HG03558 (cell line): ENCODE results near the gene TMEM232.
"Not testable (repeated sequence)": the region's sequence is repeated elsewhere in the genome, so short reads cannot be mapped to it uniquely, and the experiment has no call there.

Source experiments
- ATAC-seq: cut with Tn5 transposase; IDR thresholded peaks from one replicate; pipeline ENCODE4 v1.9.1; 2021; ENCODE audit warnings: moderate number of reproducible peaks; ENCODE audit not compliant: unreplicated experiment; ENCODE audit errors: extremely low read depth

TMEM232 gene

DNA sequence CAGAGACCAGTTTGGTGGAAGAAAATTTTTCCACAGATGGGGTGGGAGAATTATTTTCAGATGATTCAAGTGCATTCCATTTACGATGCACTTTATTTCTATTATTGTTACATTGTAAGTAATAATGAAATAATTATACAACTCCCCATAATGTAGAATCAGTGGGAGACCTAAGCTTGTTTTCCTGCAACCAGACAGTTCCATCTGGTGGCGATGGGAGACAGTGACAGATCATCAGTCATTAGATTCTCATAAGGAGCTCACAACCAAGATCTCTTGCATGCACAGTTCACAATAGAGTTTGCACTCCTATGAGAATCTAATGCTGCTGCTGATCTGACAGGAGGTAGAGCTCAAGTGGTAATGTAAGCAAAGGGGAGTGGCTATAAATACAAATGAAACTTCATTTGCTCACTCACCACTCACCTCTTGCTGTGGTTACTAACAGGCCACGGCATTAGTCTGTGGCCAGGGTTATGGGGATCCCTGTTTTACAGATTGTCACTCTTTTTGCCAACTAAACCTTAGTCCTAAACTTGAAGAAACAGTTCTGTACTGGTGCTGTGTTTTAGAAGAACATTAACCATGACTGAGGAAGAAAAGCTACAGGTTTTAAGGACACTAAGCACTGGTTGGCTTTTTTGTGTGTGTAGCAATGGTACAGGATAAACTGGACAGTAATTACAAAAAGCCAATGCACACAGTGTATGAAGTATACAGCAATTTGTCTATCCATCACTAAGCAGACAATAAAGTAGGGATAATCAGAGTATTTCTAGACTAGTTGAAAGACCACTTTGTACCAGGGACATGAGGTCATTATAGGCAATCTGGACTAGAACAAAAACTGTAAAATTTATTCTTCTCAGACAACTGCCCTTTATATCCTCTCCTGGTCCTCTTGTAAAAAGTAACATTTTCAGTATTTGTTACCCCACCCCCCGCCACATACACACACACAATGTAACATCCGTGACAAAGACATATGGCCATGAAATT, 9.9 kb downstream of the TMEM232 start:
- peak; percentile 91 for ATAC-seq

DNA sequence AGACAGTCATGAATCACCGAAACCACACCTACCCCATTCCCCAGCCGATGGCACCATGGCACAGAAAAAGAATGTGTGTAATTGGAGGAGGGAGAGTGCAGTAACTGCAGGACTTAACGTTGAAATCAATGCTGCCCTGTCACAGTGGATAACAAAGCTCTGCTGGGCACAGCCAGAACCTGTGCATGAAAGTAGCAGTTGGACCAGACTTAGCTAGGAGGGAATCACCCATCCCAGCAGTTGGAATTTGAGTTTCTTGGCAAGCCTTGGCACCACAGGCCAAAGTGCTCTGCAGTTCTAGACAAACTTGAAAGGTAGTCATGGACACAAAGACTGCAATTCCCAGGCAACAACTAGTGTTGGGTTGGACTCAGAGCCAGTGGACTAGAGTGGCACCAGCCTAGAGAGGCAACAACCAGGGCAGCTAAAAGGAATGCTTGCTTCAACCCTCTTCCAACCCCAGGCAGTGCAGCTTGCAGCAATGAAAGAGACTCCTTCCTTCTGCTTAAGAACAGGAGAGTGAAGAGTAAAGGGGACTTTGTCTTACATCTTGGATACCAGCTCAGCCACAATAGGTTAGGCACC, 19.1 kb downstream of the TMEM232 start:
- ATAC-seq: no peak

DNA sequence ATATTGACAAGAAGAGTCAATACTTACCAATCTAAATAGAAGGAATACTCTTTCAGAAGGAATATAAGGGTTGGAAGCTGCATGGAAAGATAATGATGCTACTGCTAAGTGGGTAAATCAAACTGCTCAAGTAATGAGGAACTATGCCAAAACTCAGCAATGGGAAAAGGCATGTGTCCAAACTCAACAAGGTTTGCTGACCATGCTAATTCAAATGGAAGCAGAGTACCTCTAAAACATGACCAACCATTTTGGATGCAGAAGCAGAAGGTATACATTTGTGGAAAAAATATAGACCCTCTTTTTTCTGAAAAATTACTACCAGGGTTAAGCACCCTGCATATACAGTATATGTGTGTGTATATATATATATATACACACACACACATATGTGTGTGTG, 21.1 kb downstream of the TMEM232 start:
- ATAC-seq: no peak

DNA sequence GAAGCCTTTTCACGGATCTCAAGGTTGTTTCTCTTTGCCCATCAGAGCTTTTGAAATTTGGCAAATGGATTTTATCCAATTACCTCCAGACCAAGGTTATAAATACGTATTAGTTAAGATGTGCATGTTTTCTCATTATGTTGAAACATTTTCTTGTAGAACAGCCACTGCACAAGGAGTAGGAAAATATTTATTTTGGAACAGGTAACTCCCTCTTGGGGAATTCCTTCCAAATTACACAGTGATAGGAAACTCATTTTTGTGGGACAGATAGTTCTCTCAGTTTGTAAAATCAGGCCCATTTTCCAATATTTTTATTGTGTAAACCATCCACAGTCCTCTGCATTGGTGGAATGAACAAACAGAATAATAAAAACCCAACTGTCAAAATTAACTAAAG, 23.0 kb downstream of the TMEM232 start:
- no peak for ATAC-seq

DNA sequence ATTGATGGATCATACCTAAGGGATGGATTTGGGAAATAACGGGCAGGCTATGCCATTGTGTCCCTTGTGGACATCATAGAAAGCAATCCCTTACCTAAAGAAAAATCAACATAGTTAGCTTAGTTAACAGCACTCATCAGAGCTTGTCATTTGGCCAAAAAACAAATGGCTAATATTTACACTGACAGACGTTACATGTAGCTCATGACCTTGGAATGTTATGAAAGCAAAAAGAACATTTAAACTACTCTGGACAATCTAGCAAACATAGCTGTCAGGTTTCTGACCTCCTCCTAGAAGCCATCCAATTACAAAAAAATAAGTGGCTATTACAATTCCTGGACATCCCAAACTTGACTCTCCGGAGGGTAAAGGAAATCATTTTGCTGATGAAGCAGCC, 23.8 kb downstream of the TMEM232 start:
- no peak for ATAC-seq

DNA sequence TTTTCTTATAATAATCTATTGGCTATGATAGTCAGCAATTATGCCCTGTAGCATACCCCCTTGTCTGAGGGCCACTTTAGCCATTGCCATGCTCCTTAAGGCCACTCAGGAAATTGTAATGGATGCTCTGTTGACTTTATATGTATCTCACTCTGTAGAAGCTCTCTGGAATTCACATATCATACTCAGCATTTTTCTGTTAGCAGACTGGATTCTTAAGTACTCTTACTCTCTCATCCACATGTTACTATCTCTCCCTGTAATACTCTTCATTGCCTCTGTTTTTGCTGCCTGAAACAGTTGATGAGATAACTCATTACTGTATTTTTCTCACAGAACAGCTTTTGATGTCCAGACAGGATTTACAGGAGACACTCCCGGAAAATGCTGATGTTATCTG, 24.2 kb downstream of the TMEM232 start:
- no peak for ATAC-seq

DNA sequence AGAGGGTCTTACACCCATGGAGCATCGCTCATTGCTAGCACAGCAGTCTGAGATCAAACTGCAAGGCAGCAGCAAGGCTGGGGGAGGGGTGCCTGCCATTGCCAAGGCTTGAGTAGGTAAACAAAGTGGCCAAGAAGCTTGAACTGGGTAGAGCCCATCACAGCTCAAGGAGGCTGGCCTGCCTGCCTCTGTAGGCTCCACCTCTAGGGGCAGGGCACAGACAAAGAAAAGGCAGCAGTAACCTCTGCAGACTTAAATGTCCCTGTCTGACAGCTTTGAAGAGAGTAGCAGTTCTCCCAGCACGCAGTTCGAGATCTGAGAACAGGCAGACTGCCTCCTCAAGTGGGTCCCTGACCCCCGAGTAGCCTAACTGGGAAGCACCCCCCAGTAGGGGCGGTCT, 33.8 kb downstream of the TMEM232 start:
- not testable (repeated sequence) for ATAC-seq

DNA sequence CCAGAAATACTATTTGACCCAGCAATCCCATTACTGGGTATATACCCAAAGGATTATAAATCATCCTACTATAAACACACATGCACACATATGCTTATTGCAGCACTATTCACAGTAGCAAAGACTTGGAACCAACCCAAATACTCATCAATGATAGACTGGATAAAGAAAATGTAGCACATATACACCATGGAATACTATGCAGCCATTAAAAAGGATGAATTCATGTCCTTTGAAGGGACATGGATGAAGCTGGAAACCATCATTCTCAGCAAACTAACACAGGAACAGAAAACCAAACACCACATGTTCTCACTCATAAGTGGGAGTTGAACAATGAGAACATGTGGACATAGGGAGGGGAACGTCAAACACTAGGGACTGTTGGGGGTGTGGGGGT, 35.9 kb downstream of the TMEM232 start:
- ATAC-seq: not testable (repeated sequence)

DNA sequence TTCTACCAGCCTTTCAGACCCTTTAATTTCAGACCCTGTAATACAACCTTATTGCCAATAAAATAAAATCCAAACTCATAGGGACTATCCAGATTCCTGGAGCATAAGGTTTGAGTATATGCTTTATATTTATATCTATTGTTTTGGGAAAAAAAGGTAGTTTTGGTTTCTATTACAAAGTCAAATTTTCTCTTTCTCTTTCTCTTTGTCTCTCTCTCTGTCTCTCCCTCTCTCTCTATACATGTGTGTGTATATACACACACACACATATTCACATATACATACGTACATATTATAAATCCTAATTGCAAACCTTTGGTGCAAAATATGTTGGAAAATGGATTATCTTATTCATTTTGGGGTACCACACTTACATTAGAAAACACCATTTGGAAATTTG, 39.0 kb downstream of the TMEM232 start:
- no peak for ATAC-seq

DNA sequence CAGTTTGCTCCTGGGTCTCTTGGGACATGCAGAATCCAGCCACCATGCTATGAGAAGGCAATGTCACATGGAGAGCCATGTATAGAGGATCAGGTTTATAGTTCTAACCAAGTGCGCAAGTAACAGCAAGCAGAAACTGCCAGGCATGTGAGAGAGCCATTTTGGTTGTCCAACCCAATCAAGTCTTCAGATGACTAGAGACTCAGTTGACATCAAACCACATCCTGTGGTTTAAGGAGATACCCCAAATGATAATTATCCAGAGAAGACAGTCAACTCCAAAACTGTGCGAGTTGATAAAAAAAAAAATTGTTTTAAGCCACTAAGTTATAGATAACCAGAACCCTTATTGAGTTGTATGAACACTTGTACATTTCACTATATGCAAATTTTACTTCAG, 40.2 kb downstream of the TMEM232 start:
- ATAC-seq: no peak

DNA sequence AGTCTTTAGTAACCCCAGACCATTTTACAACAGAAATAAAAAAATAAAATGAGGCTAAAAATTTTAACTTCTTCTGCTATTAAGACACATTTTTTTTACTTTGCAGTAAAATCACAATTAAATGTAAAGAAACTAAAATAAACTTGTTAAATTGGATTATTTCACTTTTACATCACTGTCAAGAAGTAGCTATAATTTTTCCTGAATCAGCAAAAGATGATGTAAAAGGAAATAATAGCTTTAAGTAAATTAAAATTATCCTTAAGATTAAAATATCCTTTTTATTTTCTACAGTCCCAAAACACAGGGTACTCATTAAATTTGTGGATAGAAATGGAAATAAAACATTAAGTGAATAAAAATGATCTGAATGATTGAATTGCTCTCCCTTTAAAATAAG, 44.5 kb downstream of the TMEM232 start:
- ATAC-seq: no peak

DNA sequence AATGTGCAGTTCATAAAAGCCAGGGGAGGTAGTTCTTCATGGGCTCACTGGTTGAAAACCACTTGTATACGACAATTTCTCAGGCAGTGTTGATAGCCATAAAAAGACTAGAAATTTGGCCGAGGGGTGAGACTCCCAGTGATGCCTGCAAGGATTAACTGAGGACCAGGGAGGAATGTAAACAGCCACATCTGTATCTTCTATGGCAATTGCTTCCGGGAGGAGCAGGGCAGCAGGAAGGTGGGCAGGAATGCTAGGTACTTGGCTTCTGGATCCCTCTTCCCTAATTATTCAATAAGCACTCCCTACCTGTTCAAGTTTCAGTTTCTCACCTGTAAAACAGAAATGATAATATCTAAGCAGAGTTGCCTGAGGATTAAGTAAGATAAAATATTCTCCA, 45.4 kb downstream of the TMEM232 start:
- no peak for ATAC-seq

DNA sequence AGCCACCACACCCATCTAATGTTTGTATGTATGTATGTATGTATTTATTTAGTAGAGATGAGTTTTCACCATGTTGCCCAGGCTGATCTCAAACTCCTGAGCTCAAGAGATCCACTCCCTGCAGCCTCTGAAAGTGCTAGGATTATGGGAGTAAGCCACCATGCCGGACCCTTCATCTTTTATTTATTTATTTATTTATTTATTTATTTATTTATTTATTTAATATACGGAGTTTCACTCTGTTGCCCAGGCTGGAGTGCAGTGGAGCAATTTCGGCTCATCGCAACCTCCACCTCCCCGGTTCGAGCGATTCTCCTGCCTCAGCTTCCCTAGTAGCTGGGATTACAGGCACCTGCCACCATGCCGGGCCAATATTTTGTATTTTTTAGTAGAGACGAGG, 49.9 kb downstream of the TMEM232 start:
- not testable (repeated sequence) for ATAC-seq

DNA sequence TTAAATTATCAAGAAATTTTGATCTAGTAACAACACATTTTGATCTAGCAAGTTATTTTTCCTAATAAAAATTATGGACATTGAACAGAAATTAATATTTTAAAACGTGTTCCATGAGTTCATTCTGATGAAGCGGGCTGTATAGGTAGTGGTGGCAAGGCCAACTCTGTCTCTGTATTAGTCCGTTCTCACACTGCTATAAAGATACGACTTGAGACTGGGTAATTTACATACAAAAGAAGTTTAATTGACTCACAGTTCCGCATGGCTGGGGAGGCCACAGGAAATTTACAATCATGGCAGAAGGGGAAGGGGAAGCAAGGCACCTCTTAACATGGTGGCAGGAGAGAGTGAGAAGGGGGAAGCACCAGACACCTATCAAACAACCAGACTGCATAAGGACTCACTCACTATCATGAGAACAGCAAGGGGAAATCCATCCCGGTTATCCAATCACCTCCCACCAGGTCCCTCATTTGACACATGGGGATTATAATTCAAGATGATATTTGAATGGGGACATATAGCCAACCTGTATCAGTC, 61.2 kb downstream of the TMEM232 start:
- ATAC-seq: no peak

DNA sequence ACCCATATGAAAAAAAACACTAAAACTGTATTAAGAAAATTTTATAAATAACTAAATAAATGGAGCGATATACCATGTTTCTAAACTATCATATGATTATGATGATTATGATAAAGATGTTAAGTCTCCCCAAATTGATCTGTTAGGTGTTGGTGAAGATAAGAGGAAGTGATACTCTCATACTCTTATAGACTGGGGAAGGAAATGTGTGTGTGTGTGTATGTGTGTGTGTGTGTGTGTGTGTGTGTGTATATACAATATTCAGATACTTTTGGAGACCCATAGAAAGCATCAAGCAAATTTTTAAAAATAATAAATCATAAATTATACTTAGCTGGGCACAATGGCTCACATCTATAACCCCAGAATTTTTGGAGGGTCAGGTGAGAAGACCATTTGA, 62.9 kb downstream of the TMEM232 start:
- peak; percentile 87 for ATAC-seq

DNA sequence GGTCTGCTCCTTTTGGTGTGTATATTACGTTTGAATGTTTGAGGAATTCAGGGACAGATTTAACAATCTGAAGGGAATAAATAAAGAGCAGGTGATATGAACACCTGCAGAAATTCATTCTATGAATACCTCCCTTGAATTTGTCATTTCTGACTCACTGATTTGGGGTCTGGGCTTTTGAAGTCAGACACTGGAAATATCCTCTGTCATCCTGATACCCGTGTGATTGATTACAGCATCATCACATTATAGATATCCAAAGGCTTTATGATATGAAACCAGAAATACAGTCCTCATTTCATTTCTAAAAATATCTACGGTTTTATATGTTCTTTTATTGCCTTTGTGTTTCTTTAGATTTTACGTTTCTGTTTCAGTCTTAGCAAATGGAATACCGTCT, 68.5 kb downstream of the TMEM232 start:
- no peak for ATAC-seq

DNA sequence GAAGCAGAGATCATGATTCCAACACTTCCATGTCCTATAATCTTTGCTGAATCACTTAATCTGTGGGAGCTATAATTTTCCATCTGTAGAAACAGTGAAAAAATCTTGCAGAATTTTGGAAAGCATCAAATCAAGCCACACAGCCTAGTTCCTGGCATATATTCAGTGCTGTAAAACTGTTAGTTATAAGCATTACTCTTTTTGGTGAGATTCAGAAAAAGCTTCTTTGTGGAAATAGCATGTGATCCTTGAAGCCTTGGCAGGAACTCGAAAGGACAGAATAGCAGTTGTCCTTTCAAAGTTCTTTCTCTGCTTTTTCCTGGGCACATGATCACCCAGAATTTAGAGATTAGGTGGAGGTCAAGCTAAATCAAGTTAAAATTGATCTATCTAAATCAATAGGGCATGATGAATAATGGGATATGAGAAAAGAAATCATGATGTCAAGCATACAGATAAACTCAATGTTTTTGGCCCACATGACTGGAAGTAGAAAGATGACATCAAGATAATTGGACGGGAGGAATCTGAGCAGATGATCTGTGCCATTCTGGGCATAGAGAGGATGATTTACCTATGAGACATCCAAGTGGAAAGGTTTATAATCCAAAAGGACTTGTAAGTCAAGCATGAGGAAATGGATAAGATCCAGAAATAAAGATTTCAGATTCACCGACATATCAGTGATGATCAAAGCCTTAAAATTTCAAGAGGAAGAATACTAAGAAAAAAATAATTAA, 73.1 kb downstream of the TMEM232 start:
- no peak for ATAC-seq

DNA sequence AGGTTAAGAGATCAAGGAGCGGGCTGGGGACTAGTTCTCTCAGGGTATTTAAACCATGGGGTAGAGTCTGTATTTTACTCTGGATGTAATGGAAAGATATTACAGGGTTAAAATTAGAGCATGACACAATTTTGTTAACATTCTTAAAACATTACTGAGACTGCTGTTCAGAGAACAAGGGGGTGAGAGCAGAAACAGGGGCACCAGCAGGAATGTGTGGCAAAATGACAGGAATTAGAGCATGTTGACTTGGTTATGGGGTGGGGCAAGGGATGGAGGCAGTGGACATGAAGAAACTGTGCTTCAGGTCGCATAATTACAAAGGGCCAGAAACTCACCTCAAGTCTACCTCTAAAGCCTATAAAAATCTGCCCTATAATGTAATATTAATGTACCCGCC, 75.0 kb downstream of the TMEM232 start:
- no peak for ATAC-seq

DNA sequence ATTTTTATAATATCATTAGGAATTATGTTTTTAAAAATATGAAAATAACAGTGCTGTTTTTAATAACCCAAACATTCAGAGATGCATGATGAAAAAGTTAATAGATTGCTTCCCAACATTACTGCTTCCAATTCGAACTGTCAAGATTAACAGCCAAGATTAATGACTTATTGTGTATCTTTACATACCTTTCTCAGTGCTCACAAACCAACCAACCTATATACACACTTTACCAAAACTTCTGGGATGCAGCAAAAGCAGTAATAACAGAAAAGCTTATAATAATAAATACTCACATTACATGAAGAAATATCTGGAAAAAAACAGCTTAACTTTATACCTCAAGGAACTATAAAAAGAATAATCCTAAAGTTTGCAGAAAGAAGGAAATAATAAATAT, 82.1 kb downstream of the TMEM232 start:
- no peak for ATAC-seq

DNA sequence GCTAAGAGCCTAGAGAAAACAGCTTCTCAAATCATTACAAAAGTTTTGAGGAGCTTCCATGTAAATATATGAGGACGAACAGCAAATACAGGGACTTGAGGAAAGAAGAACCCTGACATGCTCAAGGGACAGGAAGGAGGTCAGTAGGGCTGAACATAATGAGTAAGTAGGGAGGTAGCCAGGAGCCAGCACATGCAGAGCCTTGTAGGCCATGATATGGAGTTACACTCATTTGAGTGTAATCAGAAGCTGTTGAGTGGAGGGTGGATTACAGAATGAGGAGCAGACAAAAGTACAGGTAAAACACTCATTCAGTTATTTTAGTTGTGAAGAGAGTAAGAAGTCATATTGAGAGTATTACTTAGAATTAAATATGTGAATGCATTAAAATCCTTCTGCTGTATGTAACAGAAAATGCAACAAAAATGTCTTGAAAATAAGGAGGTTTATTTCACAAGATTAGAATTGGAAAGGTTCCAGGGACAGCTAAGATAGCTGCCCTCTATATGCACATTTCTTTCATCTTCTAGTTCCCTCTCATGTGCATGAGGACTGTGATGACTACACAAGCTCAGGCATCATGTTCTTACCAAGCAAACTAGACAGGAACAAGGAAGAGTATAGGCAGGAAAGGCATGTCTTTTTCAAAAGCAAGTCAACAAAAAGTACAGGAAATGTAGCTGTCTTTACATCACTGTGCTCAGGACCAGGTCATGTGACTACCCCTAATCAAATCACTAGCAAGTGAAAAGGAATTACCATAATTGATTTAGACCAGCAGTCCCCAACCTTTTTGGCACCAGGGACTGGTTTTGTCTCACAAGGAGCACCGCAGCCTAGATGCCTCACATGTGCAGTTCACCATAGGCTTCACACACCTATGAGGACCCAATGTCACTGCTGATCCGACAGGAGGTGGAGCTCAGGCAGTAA, 87.2 kb downstream of the TMEM232 start:
- no peak for ATAC-seq
